ENCODE measurements around the gene AP1S2. TPM values are rescaled to one million over a fixed set of nuclear protein-coding genes. Genes with fewer than 3 reads are reported as not detected.

Gene AP1S2
- total RNA-seq, 1 donor from 2014 or later, result 37.5 TPM

GRCh38 chrX:15813416-15813815 is 41.2 kb downstream of the AP1S2 start:
- intact Hi-C loops (cut with micrococcal nuclease), result loop anchor here (10.0 kb wide), 1 partner anchor 479 kb away; the partner anchor contains the start of gene PIGA

- intact Hi-C loops (cut with micrococcal nuclease), result loop anchor here (10.0 kb wide), 1 partner anchor 478 kb away; the partner anchor contains the start of gene PIGA
Observed at GRCh38 chrX:15812192-15812938, 42.2 kb downstream of the AP1S2 start.

- intact Hi-C loops (cut with micrococcal nuclease), result no loop called here
Observed at GRCh38 chrX:15808254-15808653, 46.4 kb downstream of the AP1S2 start.

DNA sequence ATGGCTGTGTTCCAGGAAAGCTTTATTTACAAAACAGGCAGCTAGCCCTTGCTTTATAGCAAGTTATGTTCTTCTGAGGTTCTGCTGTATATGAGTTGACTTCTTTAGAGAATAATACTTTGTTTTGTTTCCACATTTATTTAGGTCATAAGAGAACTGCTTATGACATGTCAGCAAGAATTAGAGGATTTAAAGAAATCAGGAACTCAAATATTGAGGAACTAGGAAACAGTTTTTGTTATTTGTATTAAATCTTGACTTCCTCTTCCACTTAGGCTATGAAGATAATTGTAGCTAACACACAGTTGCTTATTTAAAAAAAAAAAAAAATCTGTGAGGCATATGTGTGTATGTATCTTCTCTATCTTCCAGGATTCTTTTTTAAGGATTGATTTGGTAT is 50.0 kb downstream of the AP1S2 start:
- intact Hi-C loops (cut with micrococcal nuclease), result no loop called here

- intact Hi-C loops (cut with micrococcal nuclease), result no loop called here
Observed at GRCh38 chrX:15797707-15798106, 56.9 kb downstream of the AP1S2 start.

- intact Hi-C loops (cut with micrococcal nuclease), result loop anchor here (1.0 to 2.0 kb wide), 9 partner anchors 9 to 456 kb away; partner anchors contain the start of genes AP1S2, CA5B and PIGA
Observed at GRCh38 chrX:15790769-15791290, 63.8 kb downstream of the AP1S2 start.

GRCh38 chrX:15789979-15790768 is 64.4 kb downstream of the AP1S2 start, which contains the start of gene ZRSR2:
ZRSR2 (plus strand) TSS chrX:15790484; CDS start chrX:15790496, 12 bp downstream.
- intact Hi-C loops (cut with micrococcal nuclease), result loop anchor here (1.0 to 2.0 kb wide), 9 partner anchors 8 to 455 kb away; partner anchors contain the start of genes AP1S2, CA5B and PIGA

DNA sequence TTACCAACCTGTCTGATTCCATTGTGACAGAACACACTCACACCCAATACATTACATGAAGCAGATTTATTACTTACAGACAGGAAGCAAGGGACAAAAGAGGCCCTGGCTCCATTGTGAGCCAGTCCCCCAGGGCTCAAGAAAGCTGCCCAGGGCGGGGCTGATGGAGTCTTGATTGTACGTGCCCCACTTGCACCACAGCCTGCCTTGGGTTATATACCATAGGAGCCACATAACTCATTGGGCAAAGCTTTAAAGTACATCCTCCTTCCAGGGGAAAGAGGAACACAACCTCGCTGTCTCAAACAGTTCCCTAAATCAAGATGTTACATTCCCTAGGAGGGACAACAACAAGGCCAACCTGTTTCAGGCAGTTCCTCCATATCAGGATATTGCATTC is 67.7 kb downstream of the AP1S2 start:
- intact Hi-C loops (cut with micrococcal nuclease), result no loop called here

DNA sequence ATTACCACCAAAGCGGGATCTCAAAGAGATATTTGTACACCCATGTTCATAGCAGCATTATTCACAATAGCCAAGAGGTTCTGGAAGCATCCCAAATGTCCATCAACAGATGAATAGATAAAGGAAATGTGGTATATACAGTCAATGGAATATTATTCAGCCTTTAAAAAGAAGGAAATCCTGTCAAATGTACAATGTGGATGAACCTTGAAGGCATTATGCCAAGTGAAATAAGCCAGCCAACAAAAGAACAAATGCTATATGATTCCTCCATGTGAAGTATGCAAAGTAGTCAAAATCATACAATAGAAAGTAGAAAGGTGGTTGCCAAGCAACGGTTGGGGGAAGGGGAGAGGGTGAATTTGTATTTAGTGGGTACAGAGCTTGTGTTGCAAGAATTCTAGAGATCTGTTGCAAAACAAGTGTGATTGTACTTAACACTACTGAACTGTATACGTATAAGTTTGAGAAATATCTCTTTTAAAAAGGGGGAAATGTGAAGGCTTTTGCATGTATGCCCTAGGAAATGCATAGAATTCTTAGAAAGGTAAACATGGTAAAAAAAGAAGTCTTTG is 69.3 kb downstream of the AP1S2 start:
- intact Hi-C loops (cut with micrococcal nuclease), result no loop called here

DNA sequence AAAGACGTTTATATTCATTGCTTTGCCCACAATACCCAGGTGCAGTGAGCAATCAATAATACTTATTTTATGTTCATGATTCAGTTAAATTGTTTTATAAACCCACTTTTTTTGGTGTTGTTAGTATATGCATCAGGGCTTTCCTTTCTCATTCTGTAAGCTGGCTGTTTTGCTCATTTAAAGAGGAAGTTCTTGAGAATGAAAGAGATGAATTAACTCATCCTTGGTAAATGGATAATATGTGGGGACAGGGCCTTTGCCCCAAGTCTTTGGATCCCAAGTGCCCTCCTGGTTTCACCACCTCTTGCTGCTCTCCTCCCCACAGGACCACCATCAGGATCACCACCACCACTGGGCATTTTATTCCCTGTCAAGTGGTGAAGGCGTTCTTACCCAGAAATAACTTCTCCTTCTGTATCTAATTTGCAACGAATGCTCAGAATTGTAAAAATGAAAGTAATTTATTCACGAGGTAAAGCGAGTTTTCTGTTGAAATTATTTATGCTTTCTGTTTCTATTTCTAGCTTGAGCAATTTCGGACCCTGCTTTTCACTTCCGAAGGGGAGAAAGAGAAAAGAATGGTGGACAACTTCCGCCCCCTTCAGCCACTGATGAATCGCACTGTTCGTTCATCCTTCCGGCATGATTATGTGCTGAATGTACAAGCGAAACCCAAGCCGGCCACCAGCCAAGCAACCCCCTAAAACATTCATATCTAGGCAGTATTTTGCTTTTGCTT is 72.5 kb downstream of the AP1S2 start:
- intact Hi-C loops (cut with micrococcal nuclease), result loop anchor here (1.0 kb wide), 1 partner anchor 8 kb away; the partner anchor contains the start of gene ZRSR2

Other genes starting within 250 kb of the AP1S2 start
- 0.16 TPM in 1 of 2 replicates, not detected in the other for gene CLTRN, start 190.0 kb downstream of the AP1S2 start, total RNA-seq
- gene CA5B, start 116.5 kb downstream of the AP1S2 start, total RNA-seq, result 18.1 and 21.1 TPM in 2 replicates
- gene ZRSR2, start 64.3 kb downstream of the AP1S2 start, total RNA-seq, result 21.2 and 21.3 TPM in 2 replicates